ENCODE measurements around the gene GOLGA6L22.
"Not testable (repeated sequence)": the region's sequence is repeated elsewhere in the genome, so short reads cannot be mapped to it uniquely, and the experiment has no call there.

GRCh38 chr15:22498220-22498925 lies 39.7 kb downstream of the GOLGA6L22 start:
- not testable (repeated sequence) for TF ChIP-seq CTCF (IDR thresholded peaks at IDR 0.05; ENCODE audit: borderline replicate concordance, extremely low read depth, low read length, poor library complexity, severe bottlenecking); EZH2 (IDR thresholded peaks at IDR 0.05; ENCODE audit: borderline replicate concordance, low read depth, low read length, severe bottlenecking)

All from DND-41 (cell line).